Measurements from ENCODE around the gene ARL9. TPM values are rescaled to one million over a fixed set of nuclear protein-coding genes. Genes with fewer than 3 reads are reported as not detected.

Gene ARL9
- total RNA-seq, 1 experiment from 2014 or later, result not detected

DNA sequence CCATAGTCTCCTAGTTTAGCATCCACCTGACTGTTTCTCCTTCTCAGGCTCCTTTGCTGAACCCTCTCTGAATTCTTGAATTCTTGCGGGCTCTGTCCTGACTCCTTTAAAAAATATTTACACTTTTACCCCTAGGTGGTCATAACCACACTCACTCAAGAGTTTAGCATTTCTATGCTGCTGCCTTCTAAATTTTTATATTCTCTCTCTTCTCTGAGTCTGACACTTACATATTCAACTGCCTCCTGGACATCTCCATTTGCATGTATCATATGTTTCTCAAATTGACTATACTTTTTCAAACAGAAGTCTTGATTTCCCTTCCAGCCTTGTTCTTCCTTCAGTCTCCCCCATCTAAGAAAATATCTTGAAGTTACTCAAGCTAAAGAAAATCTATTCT lies 31.6 kb downstream of the ARL9 start:
- Histone ChIP-seq H3K27ac (ENCODE audit: insufficient read length, low read depth, low read length) (no peak overlapping the region), H3K14ac (ENCODE audit: insufficient read depth, low read length) (no peak overlapping the region), H2BK12ac (ENCODE audit: insufficient read length, low read depth, low read length) (no peak overlapping the region), H4K8ac (replicated peaks; ENCODE audit: insufficient read length, low read depth, low read length) (no peak overlapping the region), H3K4me1 (ENCODE audit: insufficient read depth, low read length) (no peaks in the 10 kb centered on the region), H2BK120ac (ENCODE audit: low read depth, low read length, poor library complexity, severe bottlenecking) (no peak overlapping the region), H3K79me1 (ENCODE audit: insufficient read depth, low read depth, low read length, poor library complexity, severe bottlenecking) (no peaks in the 10 kb centered on the region), H3K4me2 (ENCODE audit: insufficient read depth, insufficient read length, low read length) (no peak overlapping the region), H3K27me3 (ENCODE audit: insufficient read depth, low read length) (peaks cover 9% of the 10 kb centered on the region; the same call in 1 of the 2 replicates), H4K5ac (ENCODE audit: insufficient read length, low read depth, low read length) (no peak overlapping the region), H3K9me3 (ENCODE audit: control insufficient read depth, low read depth, low read length) (no peaks in the 10 kb centered on the region), H3K23ac (ENCODE audit: insufficient read length, low read depth, low read length) (no peak overlapping the region), H3K9ac (ENCODE audit: extremely low read depth, insufficient read length, low read length) (no peak overlapping the region), H3K18ac (ENCODE audit: insufficient read length, low read depth, low read length) (no peak overlapping the region), H2AFZ (ENCODE audit: low read length) (no peak overlapping the region), H4K20me1 (ENCODE audit: control insufficient read depth, insufficient read depth, insufficient read length) (no peaks in the 10 kb centered on the region), H2AK5ac (ENCODE audit: insufficient read length, low read length) (no peak overlapping the region), H4K91ac (ENCODE audit: insufficient read length, low read depth, low read length) (no peak overlapping the region), H2BK5ac (ENCODE audit: insufficient read length, low read length) (no peak overlapping the region), H3K56ac (ENCODE audit: insufficient read length, low read depth, low read length) (no peak overlapping the region), H3K79me2 (ENCODE audit: insufficient read depth, low read length) (no peaks in the 10 kb centered on the region), H3T11ph (ENCODE audit: low read length) (no peak overlapping the region), H3K23me2 (ENCODE audit: insufficient read length, low read depth, low read length, poor library complexity, severe bottlenecking) (no peaks in the 10 kb centered on the region), H3K4ac (ENCODE audit: low read depth, low read length) (no peak overlapping the region), H2BK20ac (ENCODE audit: low read depth, low read length, poor library complexity, severe bottlenecking) (no peak overlapping the region), H2BK15ac (ENCODE audit: low read depth, low read length) (no peak overlapping the region)
- Mint-ChIP-seq H3K4me3 (no peak overlapping the region), H3K4me1 (peaks cover 0 to 2% of the 10 kb centered on the region in 2 experiments; a peak in 1 of 4 replicates), H3K27ac (no peak overlapping the region), H3K27me3 (ENCODE audit: low read depth) (peaks cover 16% of the 10 kb centered on the region), H3K36me3 (ENCODE audit: insufficient read depth in 1 of 3, low read depth in 3 of 3) (no peaks in the 10 kb centered on the region; a peak in 1 of 7 replicates), H3K9me3 (no peaks in the 10 kb centered on the region)
- TF ChIP-seq, protein P1, sequence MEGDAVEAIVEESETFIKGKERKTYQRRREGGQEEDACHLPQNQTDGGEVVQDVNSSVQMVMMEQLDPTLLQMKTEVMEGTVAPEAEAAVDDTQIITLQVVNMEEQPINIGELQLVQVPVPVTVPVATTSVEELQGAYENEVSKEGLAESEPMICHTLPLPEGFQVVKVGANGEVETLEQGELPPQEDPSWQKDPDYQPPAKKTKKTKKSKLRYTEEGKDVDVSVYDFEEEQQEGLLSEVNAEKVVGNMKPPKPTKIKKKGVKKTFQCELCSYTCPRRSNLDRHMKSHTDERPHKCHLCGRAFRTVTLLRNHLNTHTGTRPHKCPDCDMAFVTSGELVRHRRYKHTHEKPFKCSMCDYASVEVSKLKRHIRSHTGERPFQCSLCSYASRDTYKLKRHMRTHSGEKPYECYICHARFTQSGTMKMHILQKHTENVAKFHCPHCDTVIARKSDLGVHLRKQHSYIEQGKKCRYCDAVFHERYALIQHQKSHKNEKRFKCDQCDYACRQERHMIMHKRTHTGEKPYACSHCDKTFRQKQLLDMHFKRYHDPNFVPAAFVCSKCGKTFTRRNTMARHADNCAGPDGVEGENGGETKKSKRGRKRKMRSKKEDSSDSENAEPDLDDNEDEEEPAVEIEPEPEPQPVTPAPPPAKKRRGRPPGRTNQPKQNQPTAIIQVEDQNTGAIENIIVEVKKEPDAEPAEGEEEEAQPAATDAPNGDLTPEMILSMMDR (conservative IDR thresholded peaks at IDR 0.05), result no peak
- DNase-seq, result no peak
- WGBS (ENCODE audit: extremely low coverage, insufficient read length, low lambda C conversion rate), result no CpG with 5 or more reads among the region's 1 CpG

All from H9 (cell line).